ENCODE measurements around the gene INTS12. TPM values are rescaled to one million over a fixed set of nuclear protein-coding genes. Genes with fewer than 3 reads are reported as not detected.

INTS12 gene
- total RNA-seq, 1 donor from 2014 or later: 19.8 TPM

DNA sequence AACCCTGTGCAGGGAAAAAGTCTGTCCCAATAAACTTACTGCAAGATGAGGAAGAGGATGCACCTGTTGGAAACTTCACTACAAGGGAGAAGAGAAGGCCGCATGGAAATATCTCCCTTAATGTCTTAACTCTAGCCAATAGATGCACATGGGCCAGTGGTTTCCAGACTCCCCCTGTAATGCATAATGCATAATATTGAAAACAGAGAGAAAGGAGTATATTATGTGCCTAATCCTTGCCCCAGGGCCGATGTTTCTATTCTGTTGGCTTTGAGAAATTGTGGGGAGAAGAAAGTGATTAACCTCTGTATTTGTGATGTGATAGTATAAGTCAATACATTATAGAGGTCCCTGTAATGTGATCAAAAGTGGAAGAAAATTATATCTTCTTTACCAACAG is 37.2 kb downstream of the INTS12 start:
- H3K4me3 Mint-ChIP-seq (ENCODE audit: unreplicated experiment): no peak overlapping the region
- H3K27me3 Mint-ChIP-seq (ENCODE audit: low read depth): peaks cover 36% of the 10 kb centered on the region
- H3K36me3 Mint-ChIP-seq (ENCODE audit: low read depth): no peaks in the 10 kb centered on the region
- DNase-seq (ENCODE audit: low spot score): no peak
- no peak overlapping the region for H3K27ac Mint-ChIP-seq (ENCODE audit: unreplicated experiment)
- TF ChIP-seq CTCF (IDR thresholded peaks at IDR 0.05): no peak
- H3K4me1 Mint-ChIP-seq (ENCODE audit: low read depth): no peaks in the 10 kb centered on the region
- H3K9me3 Mint-ChIP-seq (ENCODE audit: low read depth): no peaks in the 10 kb centered on the region

DNA sequence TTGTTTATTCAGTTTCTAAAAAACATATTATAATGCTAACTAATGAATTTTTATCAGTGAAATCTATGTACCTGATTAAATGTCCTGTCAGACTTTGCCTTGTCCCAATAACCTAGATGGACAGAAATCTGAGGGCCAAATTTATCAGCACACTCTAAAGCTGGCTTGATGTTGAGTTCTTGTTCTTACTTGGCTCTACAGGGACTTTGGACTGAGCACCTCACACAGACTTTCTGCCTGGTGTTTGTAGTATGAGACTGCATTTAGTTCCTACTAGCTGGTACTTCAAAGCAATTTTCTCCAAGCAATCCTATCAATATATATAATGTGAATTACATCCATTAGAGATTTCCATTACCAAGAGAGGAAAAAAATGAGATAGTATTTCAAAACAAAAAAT is 37.8 kb downstream of the INTS12 start:
- TF ChIP-seq CTCF (IDR thresholded peaks at IDR 0.05): no peak
- Mint-ChIP-seq H3K27me3 (ENCODE audit: low read depth) (peaks cover 36% of the 10 kb centered on the region), H3K4me1 (ENCODE audit: low read depth) (no peaks in the 10 kb centered on the region), H3K27ac (ENCODE audit: unreplicated experiment) (no peak overlapping the region), H3K9me3 (ENCODE audit: low read depth) (no peaks in the 10 kb centered on the region), H3K36me3 (ENCODE audit: low read depth) (no peaks in the 10 kb centered on the region), H3K4me3 (ENCODE audit: unreplicated experiment) (no peak overlapping the region)
- DNase-seq (ENCODE audit: low spot score): no peak

DNA sequence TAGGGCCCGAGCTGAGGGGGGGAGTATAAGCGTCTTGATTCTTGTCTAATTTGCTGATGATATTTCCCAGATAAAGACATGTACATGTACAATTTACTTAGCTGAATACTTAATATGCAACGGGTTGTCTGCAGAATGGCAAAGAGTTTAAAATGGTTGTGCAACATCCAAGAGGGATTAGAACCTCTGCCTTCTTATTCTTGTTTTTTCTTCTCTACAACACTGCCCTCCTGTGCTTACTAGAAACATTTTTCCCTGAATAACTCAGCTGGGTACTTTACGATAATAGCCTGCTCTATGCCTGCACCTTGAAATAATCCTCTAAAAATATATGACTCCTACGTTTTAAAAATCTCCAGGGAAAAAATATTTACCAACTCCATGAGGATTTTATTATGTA is 41.8 kb downstream of the INTS12 start:
- no peak overlapping the region for H3K27ac Mint-ChIP-seq (ENCODE audit: unreplicated experiment)
- no peaks in the 10 kb centered on the region for H3K9me3 Mint-ChIP-seq (ENCODE audit: low read depth)
- H3K4me1 Mint-ChIP-seq (ENCODE audit: low read depth): no peaks in the 10 kb centered on the region
- H3K36me3 Mint-ChIP-seq (ENCODE audit: low read depth): peaks cover 2% of the 10 kb centered on the region
- no peak for DNase-seq (ENCODE audit: low spot score)
- TF ChIP-seq CTCF (IDR thresholded peaks at IDR 0.05): peak; percentile 69
- H3K4me3 Mint-ChIP-seq (ENCODE audit: unreplicated experiment): no peak overlapping the region
- H3K27me3 Mint-ChIP-seq (ENCODE audit: low read depth): peaks cover 29% of the 10 kb centered on the region

- no peak overlapping the region for H3K27ac Mint-ChIP-seq (ENCODE audit: unreplicated experiment)
- peaks cover 28% of the 10 kb centered on the region for H3K27me3 Mint-ChIP-seq (ENCODE audit: low read depth)
- DNase-seq (ENCODE audit: low spot score): no peak
- H3K9me3 Mint-ChIP-seq (ENCODE audit: low read depth): no peaks in the 10 kb centered on the region
- no peak overlapping the region for H3K4me3 Mint-ChIP-seq (ENCODE audit: unreplicated experiment)
- H3K4me1 Mint-ChIP-seq (ENCODE audit: low read depth): no peaks in the 10 kb centered on the region
- TF ChIP-seq CTCF (IDR thresholded peaks at IDR 0.05): no peak
- H3K36me3 Mint-ChIP-seq (ENCODE audit: low read depth): peaks cover 2% of the 10 kb centered on the region
Observed at GRCh38 chr4:105662935-105663675, 45.4 kb downstream of the INTS12 start.

GRCh38 chr4:105661028-105661427 is 47.5 kb downstream of the INTS12 start:
- no peak overlapping the region for H3K4me3 Mint-ChIP-seq (ENCODE audit: unreplicated experiment)
- peaks cover 21% of the 10 kb centered on the region for H3K27me3 Mint-ChIP-seq (ENCODE audit: low read depth)
- no peaks in the 10 kb centered on the region for H3K9me3 Mint-ChIP-seq (ENCODE audit: low read depth)
- no peak for TF ChIP-seq CTCF (IDR thresholded peaks at IDR 0.05)
- peaks cover 2% of the 10 kb centered on the region for H3K36me3 Mint-ChIP-seq (ENCODE audit: low read depth)
- DNase-seq (ENCODE audit: low spot score): no peak
- H3K27ac Mint-ChIP-seq (ENCODE audit: unreplicated experiment): no peak overlapping the region
- no peaks in the 10 kb centered on the region for H3K4me1 Mint-ChIP-seq (ENCODE audit: low read depth)
